Stomach (tissue), 4 donors: ENCODE measurements around the gene STRA6.

Experiments
- POLR2A ChIP-seq, 4 donors: fragments of 450-650 bp; IDR thresholded peaks; one replicate each; pipeline ENCODE4 v1.6.1; 2016; ENCODE audit warnings: antibody characterized with exemption in 4 of 4, control low read depth in 2 of 4, mild to moderate bottlenecking in 1 of 4, moderate library complexity in 1 of 4
- POLR2AphosphoS5 ChIP-seq, 3 donors: sonication (generic); formaldehyde crosslinking; IDR thresholded peaks; one replicate each; pipeline ENCODE4 v1.6.1; 2016; ENCODE audit warnings: antibody characterized with exemption in 3 of 3
- TF ChIP-seq, protein P1 (sequence below), 7 experiments: fragments of 450-650 bp in 4 of 7; fragments of 200-600 bp in 3 of 7; sonication (generic) in 3 of 7; IDR thresholded peaks; one replicate each; pipeline ENCODE4 v1.5.1; 2016 to 2019; ENCODE audit warnings: antibody characterized with exemption in 7 of 7, control low read depth in 2 of 7, mild to moderate bottlenecking in 1 of 7

DNA sequence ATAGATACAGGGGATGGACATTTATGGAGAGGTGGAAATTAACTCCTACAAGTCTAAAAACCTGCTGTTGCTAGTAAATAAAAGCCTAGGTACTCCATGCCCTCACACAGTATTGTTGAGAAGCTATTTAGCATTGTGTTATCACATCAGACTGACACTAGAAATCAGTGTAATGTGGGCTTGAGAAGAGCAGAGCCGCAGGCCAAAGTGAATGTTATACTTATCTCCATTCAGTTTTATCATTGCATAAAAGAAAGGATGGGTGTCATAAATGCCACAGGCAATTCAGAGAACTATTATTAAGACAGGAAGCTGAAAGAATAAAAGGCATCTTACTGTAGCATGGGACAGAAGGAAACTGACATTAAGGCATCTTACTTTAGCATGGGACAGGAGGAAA lies 42.8 kb downstream of the STRA6 start:
- TF ChIP-seq, protein P1, sequence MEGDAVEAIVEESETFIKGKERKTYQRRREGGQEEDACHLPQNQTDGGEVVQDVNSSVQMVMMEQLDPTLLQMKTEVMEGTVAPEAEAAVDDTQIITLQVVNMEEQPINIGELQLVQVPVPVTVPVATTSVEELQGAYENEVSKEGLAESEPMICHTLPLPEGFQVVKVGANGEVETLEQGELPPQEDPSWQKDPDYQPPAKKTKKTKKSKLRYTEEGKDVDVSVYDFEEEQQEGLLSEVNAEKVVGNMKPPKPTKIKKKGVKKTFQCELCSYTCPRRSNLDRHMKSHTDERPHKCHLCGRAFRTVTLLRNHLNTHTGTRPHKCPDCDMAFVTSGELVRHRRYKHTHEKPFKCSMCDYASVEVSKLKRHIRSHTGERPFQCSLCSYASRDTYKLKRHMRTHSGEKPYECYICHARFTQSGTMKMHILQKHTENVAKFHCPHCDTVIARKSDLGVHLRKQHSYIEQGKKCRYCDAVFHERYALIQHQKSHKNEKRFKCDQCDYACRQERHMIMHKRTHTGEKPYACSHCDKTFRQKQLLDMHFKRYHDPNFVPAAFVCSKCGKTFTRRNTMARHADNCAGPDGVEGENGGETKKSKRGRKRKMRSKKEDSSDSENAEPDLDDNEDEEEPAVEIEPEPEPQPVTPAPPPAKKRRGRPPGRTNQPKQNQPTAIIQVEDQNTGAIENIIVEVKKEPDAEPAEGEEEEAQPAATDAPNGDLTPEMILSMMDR (IDR thresholded peaks at IDR 0.05), result no peak
- TF ChIP-seq POLR2A (IDR thresholded peaks at IDR 0.05), result no peak
- no peak for TF ChIP-seq POLR2AphosphoS5 (IDR thresholded peaks at IDR 0.05)
